CD4-positive, alpha-beta T cell treated with Interleukin-2 at 100 ng/mL for 4 hours (primary cell): ENCODE measurements around the gene CPEB3.
"Not testable (repeated sequence)": the region's sequence is repeated elsewhere in the genome, so short reads cannot be mapped to it uniquely, and the experiment has no call there.

Experiments used
- DNase-seq: peaks from one replicate; pipeline ENCODE4 v3.0.0-alpha.2; 2020; ENCODE audit warnings: low spot score

Gene CPEB3

DNA sequence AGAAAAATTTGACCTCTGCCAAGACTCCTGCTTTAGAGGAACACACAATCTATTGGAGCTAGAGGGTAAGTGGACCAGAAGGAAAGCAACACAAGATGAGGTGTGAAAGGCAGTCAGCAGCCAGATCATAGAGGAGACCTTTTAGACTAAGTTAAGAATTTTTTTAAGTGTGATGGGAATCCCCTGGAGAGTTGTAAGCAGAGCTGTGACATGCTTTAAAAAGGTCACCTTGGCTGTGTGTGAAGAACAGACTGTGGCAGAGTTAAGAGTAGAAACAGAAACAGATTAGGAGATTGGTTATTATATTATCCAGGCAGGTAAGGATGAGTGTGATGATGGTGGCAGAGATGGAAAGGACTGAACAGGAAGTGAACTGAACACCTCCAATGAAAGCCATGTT is 23.5 kb downstream of the CPEB3 start:
- DNase-seq, result no peak

DNA sequence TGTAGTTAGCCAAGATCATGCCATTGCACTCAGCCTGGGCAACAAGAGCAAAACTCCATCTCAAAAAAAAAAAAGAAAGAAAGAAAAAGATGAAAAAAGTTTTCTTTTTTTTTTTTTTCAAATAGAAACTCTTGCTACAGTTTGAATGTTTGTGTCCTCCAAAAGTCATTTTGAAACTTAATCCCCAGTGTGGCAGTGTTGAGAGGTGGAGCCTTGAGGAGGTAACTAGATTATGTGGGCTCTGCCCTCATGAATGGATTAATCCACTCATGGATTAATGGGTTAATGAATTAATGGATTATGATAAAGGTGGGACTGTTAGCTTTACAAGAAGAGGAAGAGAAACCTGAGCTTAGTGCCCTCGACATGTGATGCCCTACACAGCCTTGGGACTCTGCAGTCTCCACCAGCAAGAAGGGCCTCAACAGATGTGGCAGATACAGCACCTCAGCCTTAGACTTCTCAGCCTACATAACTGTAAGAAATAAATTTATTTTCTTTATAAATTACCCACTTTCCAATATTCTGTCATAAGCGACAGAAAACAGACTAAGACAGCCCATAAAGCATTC is 25.1 kb downstream of the CPEB3 start:
- DNase-seq, result no peak

DNA sequence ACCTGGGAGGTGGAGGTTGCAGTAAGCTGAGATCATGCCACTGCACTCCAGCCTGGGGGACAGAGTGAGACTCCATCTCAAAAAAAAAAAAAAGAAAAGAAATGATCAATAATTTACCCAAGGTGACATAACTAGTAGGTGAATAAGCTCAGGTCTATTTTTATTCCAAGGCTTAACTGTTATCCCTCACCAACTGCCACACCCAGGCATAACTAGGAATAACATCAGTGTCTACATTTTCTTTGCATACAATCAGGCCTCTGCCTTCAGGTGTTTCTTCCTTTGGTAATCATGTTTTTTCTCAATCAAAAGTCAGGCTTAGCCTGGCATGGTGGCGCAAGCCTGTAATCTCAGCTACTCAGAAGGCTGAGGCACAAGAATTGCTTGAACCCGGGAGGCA is 26.6 kb downstream of the CPEB3 start:
- DNase-seq, result no peak

DNA sequence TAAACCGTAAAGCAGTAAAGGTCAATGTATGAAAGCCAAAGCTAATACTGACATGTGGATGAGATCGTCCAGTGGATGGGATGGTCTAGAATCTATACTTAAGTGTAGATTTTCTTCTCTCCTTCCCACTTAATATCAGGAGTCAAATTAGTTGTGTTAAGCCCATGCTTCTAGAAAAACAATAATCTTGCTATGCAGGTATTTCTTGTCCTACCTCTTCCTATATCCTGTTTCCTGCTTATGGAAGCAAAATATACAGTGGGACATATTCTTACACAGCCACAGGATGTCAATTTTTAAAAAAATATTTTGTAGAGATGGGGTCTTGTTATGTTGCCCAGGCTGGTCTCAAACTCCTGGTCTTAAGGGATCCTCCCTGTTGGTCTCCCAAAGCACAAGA is 27.5 kb downstream of the CPEB3 start:
- no peak for DNase-seq

- DNase-seq, result no peak
Measured at GRCh38 chr10:92248566-92248965, 42.3 kb downstream of the CPEB3 start.

GRCh38 chr10:92244796-92245195 is 46.1 kb downstream of the CPEB3 start:
- DNase-seq, result no peak

DNA sequence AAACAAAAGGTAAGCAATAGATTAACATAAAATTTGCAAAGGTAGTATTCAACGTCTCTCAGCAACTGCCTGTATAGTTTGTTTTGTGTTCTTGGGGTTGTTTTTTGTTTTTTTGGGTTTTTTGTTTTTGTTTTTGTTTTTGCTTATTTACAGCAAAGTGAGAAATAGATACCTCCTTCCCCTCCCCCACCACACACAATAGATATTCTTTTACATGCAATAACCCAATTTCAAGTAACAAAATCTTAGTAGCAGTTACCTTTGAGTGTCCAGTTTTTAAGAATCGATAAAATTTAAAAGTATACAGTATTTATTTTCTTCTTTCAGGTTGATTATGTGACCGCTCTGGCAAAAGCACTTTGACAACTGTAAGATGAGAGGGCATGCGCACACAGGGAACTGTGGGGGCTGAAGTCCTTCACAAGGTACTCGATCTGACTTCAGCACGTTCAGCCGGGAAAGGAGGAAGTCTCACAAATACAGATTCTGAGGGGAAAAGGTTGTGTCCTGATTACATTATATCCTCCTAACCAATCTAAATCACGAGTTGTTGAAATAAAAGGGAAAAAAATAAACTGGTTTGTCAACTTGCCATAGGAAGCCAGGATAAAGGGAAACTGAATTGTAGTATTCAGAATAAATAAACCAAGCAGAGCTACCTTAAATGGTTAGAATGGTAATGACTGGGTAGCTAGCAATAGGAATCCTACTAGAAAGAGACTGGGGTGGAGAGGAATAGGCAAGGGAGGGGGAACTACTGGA is 47.8 kb downstream of the CPEB3 start:
- peak; percentile 43 for DNase-seq

GRCh38 chr10:92242380-92242779 is 48.5 kb downstream of the CPEB3 start:
- no peak for DNase-seq

- DNase-seq, result no peak
Measured at GRCh38 chr10:92241501-92241900, 49.4 kb downstream of the CPEB3 start.

DNA sequence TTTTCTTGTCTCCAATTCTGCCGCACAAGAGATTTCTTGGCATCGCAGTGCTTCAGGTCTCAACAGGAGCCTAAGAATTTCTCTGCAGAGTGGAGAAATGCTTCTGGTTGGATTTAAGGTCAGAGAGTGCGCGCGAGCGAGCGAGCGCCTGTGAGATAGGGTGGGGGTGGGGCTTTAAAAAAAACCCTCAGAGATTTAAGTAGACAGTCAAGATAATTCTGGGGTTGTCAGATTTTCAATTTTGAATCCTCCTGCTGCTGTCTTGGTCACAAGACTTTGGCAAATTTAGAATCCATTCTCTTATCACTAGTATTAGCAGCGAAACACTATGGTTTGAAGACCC is 49.7 kb downstream of the CPEB3 start:
- no peak for DNase-seq

DNA sequence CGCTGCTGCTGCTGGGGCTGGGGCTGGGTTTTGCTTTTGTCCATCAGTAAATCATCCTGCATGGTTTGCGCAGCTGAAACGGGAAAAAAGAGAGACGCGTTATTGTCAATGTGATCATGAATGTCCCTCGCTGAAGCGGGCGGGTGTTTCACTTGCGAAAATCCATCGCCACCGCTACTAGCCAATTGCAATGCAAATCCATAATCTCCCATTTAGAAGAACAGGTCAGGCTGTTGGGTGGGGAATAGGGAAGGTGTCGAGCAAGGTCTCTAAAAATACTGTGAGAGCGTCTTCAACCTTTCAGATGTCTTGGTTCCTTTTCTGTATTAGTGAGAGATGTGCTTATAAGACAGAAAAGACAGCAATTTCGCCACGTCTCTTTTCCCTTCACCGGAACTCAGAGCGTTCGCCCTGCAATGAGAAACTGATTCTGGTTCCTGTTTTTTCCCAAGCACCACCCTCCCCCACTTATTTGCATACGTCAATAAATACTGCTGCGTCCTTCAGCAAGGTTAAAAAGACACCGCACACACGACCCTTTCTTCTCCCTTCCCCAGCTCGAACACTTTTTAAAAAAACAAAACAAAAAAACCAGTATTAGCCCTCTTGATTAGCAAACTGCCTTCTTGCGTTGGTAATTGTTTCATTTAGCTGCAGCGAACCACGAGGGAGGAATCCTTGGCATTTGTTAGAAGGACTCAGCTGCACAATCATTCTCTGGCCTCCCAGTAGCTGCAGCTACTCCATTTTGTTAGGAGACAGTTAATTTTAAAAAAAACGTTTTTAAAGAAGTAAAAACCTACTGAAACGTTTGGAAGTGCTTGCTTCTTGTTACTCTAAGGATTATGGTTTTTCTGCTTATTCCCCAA is 50.4 kb downstream of the CPEB3 start:
- DNase-seq, result peak; percentile 55

DNA sequence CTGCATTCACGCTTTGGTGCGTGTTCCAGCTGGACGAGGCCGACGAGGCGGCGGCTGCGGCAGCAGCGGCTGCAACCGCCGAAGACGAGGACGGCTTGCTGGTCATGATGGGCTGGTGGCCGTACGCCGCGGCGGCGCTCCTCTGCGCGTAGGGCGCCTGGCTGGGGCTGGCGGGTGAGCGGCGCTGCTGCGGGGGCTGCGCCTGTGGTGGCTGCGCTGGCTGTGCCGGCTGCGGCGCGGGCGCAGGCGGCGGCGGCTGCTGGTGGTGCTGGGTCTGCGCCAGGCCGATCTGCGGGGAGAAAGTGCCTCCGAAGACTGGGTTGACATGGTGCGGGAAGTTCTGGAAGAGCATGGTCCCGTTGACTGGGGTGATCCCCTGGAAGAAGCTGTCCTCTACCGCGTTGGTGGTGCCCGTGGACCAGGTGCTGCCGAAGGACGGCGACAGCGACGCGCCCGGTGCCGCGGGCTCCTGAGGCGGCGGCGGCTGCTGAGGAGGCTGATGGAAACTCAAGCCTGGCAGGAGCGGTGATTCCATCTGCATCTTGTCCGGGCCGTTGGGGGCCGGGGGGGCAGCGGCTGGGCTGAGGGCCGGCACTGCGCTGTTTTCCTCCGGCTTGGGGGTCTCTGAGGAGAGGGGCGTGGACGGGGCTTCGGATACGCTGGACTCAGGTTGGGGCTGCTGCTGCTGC is 51.1 kb downstream of the CPEB3 start:
- peak; percentile 26 for DNase-seq

DNA sequence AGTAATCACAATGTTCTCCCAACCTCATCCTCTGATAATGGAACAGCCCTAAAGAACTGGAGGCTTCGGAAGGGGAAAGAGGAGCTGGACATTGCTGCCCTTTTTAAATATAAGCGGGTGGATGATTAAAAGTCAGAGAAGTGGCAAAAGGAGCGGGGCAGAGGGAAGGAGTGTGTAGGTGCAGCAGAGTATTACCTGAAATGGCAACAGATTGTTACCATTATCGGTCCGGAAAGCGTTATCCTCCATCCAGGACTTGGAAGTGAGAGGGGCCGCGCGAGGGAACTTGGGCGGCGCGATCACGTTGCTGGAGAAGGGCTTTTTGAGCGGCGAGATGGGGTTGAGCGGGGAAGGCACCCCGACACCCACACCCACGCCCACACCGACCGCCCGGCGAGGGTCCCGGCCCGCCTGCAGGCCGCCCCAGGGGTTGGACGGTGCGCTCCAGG is 51.7 kb downstream of the CPEB3 start:
- no peak for DNase-seq

DNA sequence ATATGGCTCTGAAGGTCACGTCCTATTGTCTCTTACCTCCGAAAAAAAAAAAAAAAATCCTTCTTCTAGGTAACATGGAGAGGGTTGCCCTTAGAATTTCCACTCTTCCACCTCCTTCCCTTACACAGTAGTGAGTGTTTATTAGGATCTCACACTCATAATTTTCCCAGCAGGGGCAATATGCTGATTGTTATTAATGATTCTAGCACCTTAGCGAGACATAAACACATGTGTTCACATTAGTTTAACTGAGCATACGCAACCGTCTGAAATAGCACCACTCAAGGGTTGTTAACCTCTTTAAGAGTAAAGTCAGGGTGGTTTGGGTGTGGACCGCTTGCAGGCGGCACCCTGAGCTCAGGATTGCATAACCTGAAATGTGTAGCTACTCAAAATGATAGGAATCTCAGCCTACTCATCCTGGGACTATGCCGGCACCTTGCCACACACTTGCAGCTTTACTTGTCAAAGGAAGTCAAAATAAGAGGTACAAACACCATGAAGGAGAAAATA is 52.2 kb downstream of the CPEB3 start:
- DNase-seq, result no peak

DNA sequence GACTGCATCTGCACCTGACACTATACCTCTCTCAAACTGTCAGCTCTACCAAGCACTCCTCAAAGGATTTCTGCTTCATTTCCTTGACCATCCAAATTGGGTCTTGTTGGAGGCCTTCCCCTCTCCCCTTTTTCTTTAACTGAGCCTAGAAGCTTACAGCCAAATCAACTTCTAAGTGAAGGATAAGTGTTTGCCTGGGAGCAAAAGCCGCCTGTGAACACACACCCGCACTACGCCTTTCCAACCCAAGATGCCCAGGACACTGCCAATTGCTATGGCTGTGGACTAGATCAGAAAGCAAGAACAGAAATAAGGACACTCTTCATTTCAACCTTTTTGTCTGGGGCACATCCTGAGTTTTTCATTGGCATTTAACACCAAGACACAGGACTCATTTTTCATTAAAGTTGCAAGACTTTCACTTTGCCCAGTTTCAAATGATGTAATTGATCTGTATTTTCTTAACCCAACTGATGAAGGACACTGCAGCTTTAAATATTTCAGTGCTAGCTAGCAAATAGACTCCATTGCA is 52.8 kb downstream of the CPEB3 start:
- no peak for DNase-seq

DNA sequence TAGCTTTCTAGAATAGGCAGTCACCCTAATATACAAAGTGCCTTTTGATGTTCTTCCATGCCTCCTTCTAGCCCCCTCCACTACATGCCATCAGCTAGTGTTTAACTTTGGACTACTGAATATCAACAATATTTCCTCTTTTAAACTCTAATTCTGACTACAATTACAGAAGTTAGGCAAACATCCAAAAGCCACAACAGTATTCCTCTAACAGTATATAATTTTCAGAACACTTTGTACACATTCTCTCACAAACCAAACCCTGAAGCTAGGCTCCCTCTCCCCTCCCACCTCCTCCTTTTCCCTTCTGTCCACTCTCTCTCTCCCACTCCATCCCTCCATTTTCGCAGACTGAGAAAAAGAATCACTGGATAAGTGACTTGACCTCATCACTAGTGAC is 59.7 kb downstream of the CPEB3 start:
- DNase-seq, result no peak

GRCh38 chr10:92222603-92223262 is 68.1 kb downstream of the CPEB3 start:
- DNase-seq, result no peak

- no peak for DNase-seq
Measured at GRCh38 chr10:92219559-92219958, 71.3 kb downstream of the CPEB3 start.

GRCh38 chr10:92218569-92218968 is 72.3 kb downstream of the CPEB3 start:
- DNase-seq, result no peak

- not testable (repeated sequence) for DNase-seq
Measured at GRCh38 chr10:92216608-92217007, 74.3 kb downstream of the CPEB3 start.

DNA sequence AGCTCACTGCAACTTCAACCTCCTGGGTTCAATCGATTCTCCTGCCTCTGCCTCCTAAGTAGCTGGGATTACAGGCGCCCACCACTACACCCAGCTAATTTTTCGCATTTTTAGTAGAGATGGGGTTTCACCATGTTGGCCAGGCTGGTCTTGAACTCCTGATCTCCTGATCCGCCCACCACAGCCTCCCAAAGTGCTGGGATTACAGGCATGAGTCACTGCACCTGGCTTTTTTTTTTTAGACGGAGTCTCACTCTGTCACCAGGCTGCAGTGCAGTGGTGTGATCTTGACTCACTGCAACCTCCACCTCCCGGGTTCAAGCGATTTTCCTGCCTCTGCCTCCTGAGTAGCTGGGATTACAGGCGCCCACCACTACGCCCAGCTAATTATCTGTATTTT is 75.7 kb downstream of the CPEB3 start:
- DNase-seq, result not testable (repeated sequence)
